Neural cell (in vitro differentiated cells): ENCODE measurements around the gene RNF187. TPM values are rescaled to one million over a fixed set of nuclear protein-coding genes. Genes with fewer than 3 reads are reported as not detected.

ENCODE experiments used
- H2AFZ ChIP-seq: fragments of 200-600, 300-800 bp; sonication (generic), shearing (Covaris generic); 2 replicates; pipeline ENCODE4 v1.6.0; 2014; ENCODE audit warnings: low read depth, mild to moderate bottlenecking, antibody characterized with exemption, low read length, moderate library complexity
- H3F3A ChIP-seq: fragments of 200-600 bp; shearing (Covaris generic); 2 replicates; pipeline ENCODE4 v1.6.1; 2016; ENCODE audit warnings: mild to moderate bottlenecking, moderate library complexity, mixed read lengths, antibody characterized with exemption, low read length; ENCODE audit not compliant: insufficient read depth, poor library complexity, severe bottlenecking
- H3K27ac ChIP-seq: fragments of 200-600, 300-800 bp; sonication (generic), shearing (Covaris generic); 2 replicates; pipeline ENCODE4 v1.5.1; 2014; ENCODE audit warnings: mild to moderate bottlenecking, low read length, moderate library complexity
- H3K27me3 ChIP-seq: fragments of 300-800, 200-600 bp; sonication (generic), shearing (Covaris generic); 2 replicates; pipeline ENCODE4 v1.6.0; 2014; ENCODE audit warnings: mild to moderate bottlenecking, low read depth, low read length, moderate library complexity; ENCODE audit not compliant: insufficient read depth
- H3K36me3 ChIP-seq: fragments of 300-800, 200-600 bp; sonication (generic), shearing (Covaris generic); 2 replicates; pipeline ENCODE4 v1.5.1; 2014; ENCODE audit warnings: mild to moderate bottlenecking, antibody characterized with exemption, low read length, moderate library complexity; ENCODE audit not compliant: insufficient read depth
- H3K4me2 ChIP-seq: fragments of 300-800, 200-600 bp; sonication (generic), shearing (Covaris generic); 2 replicates; pipeline ENCODE4 v1.6.0; 2014; ENCODE audit warnings: mild to moderate bottlenecking, low read length
- H3K4me3 ChIP-seq: fragments of 300-800, 200-600 bp; sonication (generic), shearing (Covaris generic); 2 replicates; pipeline ENCODE4 v1.5.1; 2014; ENCODE audit warnings: mild to moderate bottlenecking, low read length, moderate library complexity
- H3K79me2 ChIP-seq: fragments of 200-600 bp; shearing (Covaris generic); replicated peaks from 2 replicates; pipeline ENCODE4 v1.6.0; 2014; ENCODE audit warnings: mild to moderate bottlenecking, low read length, moderate library complexity; ENCODE audit not compliant: insufficient read depth
- H3K9ac ChIP-seq: fragments of 300-800, 200-600 bp; sonication (generic), shearing (Covaris generic); 2 replicates; pipeline ENCODE4 v1.6.1; 2016; ENCODE audit warnings: mild to moderate bottlenecking, low read length, mixed read lengths
- H3K9me2 ChIP-seq: fragments of 200-600 bp; shearing (Covaris generic); 2 replicates; pipeline ENCODE4 v1.6.1; 2016; ENCODE audit warnings: mild to moderate bottlenecking, low read length, mixed read lengths; ENCODE audit not compliant: insufficient read depth
- H3K9me3 ChIP-seq: fragments of 200-600, 300-800 bp; sonication (generic), shearing (Covaris generic); 2 replicates; pipeline ENCODE4 v1.6.1; 2016; ENCODE audit warnings: mild to moderate bottlenecking, mixed run types, low read length, moderate library complexity, mixed read lengths
- H4K20me1 ChIP-seq: fragments of 200-600 bp; shearing (Covaris generic); 2 replicates; pipeline ENCODE4 v1.6.1; 2016; ENCODE audit warnings: mild to moderate bottlenecking, mixed run types; ENCODE audit not compliant: insufficient read depth
- EP300 ChIP-seq: fragments of 450-650 bp; conservative IDR thresholded peaks from 2 replicates; pipeline ENCODE4 v1.6.1; 2014; ENCODE audit warnings: antibody characterized with exemption, mild to moderate bottlenecking, moderate library complexity; ENCODE audit not compliant: poor library complexity, severe bottlenecking
- EZH2 ChIP-seq: fragments of 200-600, 300-800 bp; shearing (Covaris generic), sonication (generic); IDR thresholded peaks from 2 replicates; pipeline ENCODE4 v1.6.1; 2014; ENCODE audit warnings: antibody characterized with exemption, low read length, borderline replicate concordance, mild to moderate bottlenecking; ENCODE audit not compliant: insufficient read depth, poor library complexity, severe bottlenecking
- MXI1 ChIP-seq: fragments of 450-650 bp; conservative IDR thresholded peaks from 2 replicates; pipeline ENCODE4 v1.6.1; 2014; ENCODE audit warnings: antibody characterized with exemption, mild to moderate bottlenecking; ENCODE audit not compliant: poor library complexity, severe bottlenecking
- POLR2AphosphoS5 ChIP-seq: IDR thresholded peaks from 2 replicates; pipeline ENCODE4 v1.6.1; 2012
- RAD21 ChIP-seq: fragments of 450-650 bp; conservative IDR thresholded peaks from 2 replicates; pipeline ENCODE4 v1.6.1; 2014; ENCODE audit warnings: antibody characterized with exemption, mild to moderate bottlenecking, moderate library complexity
- SMC3 ChIP-seq: fragments of 450-650 bp; conservative IDR thresholded peaks from 2 replicates; pipeline ENCODE4 v1.6.1; 2014; ENCODE audit warnings: antibody characterized with exemption, mild to moderate bottlenecking, moderate library complexity; ENCODE audit not compliant: poor library complexity
- TAF1 ChIP-seq: IDR thresholded peaks from 2 replicates; pipeline ENCODE4 v1.6.1; 2012; ENCODE audit warnings: low read depth
- polyA plus RNA-seq: library from polyadenylated mRNA; depleted of rRNA; stranded (reverse); fragments of >200 nt; gene quantifications from 2 replicates; pipeline ENCODE4 v1.2.3, GENCODE V29; 2014
- TF ChIP-seq, protein P1 (sequence below): fragments of 450-650 bp; IDR thresholded peaks from 2 replicates; pipeline ENCODE4 v1.5.1; 2014; ENCODE audit warnings: antibody characterized with exemption, mild to moderate bottlenecking, moderate library complexity; ENCODE audit not compliant: poor library complexity, severe bottlenecking
- TF ChIP-seq, protein P2 (sequence below): IDR thresholded peaks from 2 replicates; pipeline ENCODE4 v1.6.1; 2012; ENCODE audit warnings: borderline replicate concordance

The RNF187 gene
- polyA plus RNA-seq, 1 donor from 2014 or later = 73.6 TPM

DNA sequence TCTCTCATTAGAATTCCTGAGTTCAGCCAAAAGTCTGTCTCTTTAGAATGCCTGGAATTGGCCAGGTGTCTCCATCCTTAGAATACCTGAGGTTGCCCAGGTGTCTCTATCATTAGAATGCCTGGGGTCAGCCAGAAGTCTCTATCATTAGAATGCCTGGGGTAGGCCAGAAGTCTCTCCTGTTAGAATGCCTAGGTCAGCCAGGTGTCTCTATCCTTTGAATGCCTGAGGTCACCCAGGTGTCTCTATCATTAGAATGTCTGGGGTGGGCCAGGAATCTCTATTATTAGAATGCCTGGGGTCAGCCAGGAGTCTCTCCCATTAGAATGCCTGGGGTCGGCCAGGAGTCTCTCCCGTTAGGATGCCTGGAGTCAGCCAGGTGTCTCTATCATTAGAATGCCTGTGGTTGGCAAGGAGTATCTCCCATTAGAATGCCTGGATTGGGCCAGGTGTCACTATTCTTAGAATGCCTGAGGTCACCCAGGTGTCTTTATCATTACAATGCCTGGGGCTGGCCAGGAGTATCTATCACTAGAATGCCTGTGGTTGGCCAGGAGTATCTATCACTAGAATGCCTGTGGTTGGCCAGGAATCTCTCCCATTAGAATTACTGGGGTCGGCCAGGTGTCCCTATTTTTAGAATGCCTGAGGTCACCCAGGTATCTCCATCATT is 43.0 kb downstream of the RNF187 start:
- no peak overlapping the region for H3K9ac ChIP-seq

DNA sequence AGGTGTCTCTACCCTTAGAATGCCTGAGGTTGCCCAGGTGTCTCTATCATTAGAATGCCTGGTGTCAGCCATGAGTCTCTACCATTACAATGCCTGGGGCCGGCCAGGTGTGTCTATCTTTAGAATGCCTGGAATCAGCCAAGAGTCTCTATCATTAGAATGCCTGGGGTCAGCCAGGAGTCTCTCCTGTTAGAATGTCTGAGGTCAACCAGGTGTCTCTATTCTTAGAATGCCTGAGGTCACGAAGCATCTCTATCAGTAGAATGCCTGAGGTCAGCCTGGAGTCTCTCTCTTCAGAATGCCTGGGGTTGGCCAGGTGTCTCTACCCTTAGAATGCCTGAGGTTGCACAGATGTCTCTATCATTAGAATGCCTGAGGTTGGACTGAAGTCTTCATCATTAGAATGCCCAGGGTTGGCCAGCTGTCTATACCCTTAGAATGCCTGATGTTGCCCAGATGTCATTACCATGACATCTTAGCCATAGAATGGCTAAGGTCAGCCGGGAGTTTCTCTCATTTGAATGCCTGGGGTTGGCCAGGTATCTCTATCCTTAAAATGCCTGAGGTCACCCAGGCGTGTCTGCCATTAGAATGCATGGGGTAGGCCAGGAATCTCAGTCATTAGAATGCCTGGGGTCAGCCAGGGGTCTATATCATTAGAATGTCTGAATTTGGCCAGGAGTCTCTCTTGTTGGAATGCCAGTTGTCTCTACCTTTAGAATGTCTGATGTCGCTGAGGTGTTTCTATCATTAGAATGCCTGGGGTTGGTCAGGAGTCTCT is 44.0 kb downstream of the RNF187 start:
- no peak overlapping the region for H3K9ac ChIP-seq
- no peaks in the 10 kb centered on the region for H3K36me3 ChIP-seq
- no peak overlapping the region for H3K27ac ChIP-seq
- H3K4me3 ChIP-seq = no peak overlapping the region
- H4K20me1 ChIP-seq = no peaks in the 10 kb centered on the region
- H3K4me2 ChIP-seq = no peak overlapping the region
- H3K27me3 ChIP-seq = no peaks in the 10 kb centered on the region
- H3K9me3 ChIP-seq = peaks cover 4% of the 10 kb centered on the region
- no peaks in the 10 kb centered on the region for H3K79me2 ChIP-seq
- no peak overlapping the region for H2AFZ ChIP-seq
- no peaks in the 10 kb centered on the region for H3K9me2 ChIP-seq
- H3F3A ChIP-seq = no peaks in the 10 kb centered on the region
- TF ChIP-seq POLR2AphosphoS5 (no peak), MXI1 (no peak), RAD21 (no peak), EP300 (no peak), SMC3 (no peak), TAF1 (no peak), EZH2 (no peak)
- TF ChIP-seq, protein P1, sequence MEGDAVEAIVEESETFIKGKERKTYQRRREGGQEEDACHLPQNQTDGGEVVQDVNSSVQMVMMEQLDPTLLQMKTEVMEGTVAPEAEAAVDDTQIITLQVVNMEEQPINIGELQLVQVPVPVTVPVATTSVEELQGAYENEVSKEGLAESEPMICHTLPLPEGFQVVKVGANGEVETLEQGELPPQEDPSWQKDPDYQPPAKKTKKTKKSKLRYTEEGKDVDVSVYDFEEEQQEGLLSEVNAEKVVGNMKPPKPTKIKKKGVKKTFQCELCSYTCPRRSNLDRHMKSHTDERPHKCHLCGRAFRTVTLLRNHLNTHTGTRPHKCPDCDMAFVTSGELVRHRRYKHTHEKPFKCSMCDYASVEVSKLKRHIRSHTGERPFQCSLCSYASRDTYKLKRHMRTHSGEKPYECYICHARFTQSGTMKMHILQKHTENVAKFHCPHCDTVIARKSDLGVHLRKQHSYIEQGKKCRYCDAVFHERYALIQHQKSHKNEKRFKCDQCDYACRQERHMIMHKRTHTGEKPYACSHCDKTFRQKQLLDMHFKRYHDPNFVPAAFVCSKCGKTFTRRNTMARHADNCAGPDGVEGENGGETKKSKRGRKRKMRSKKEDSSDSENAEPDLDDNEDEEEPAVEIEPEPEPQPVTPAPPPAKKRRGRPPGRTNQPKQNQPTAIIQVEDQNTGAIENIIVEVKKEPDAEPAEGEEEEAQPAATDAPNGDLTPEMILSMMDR = no peak

More for the DNA sequence above, 43.0 kb downstream of the RNF187 start:
- TF ChIP-seq POLR2AphosphoS5 = no peak
- TF ChIP-seq EZH2 = no peak
- no peak for TF ChIP-seq MXI1
- TF ChIP-seq EP300 = no peak
- TF ChIP-seq, protein P1 = no peak
- TF ChIP-seq TAF1 = no peak
- no peak for TF ChIP-seq RAD21
- TF ChIP-seq, protein P2, sequence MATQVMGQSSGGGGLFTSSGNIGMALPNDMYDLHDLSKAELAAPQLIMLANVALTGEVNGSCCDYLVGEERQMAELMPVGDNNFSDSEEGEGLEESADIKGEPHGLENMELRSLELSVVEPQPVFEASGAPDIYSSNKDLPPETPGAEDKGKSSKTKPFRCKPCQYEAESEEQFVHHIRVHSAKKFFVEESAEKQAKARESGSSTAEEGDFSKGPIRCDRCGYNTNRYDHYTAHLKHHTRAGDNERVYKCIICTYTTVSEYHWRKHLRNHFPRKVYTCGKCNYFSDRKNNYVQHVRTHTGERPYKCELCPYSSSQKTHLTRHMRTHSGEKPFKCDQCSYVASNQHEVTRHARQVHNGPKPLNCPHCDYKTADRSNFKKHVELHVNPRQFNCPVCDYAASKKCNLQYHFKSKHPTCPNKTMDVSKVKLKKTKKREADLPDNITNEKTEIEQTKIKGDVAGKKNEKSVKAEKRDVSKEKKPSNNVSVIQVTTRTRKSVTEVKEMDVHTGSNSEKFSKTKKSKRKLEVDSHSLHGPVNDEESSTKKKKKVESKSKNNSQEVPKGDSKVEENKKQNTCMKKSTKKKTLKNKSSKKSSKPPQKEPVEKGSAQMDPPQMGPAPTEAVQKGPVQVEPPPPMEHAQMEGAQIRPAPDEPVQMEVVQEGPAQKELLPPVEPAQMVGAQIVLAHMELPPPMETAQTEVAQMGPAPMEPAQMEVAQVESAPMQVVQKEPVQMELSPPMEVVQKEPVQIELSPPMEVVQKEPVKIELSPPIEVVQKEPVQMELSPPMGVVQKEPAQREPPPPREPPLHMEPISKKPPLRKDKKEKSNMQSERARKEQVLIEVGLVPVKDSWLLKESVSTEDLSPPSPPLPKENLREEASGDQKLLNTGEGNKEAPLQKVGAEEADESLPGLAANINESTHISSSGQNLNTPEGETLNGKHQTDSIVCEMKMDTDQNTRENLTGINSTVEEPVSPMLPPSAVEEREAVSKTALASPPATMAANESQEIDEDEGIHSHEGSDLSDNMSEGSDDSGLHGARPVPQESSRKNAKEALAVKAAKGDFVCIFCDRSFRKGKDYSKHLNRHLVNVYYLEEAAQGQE = no peak
- no peak for TF ChIP-seq SMC3
- Histone ChIP-seq H3K9me3 (no peaks in the 10 kb centered on the region), H2AFZ (no peak overlapping the region), H3K27me3 (no peaks in the 10 kb centered on the region), H3K27ac (no peak overlapping the region), H4K20me1 (no peaks in the 10 kb centered on the region), H3F3A (no peaks in the 10 kb centered on the region), H3K4me2 (no peak overlapping the region), H3K36me3 (no peaks in the 10 kb centered on the region), H3K4me3 (no peak overlapping the region), H3K9me2 (no peaks in the 10 kb centered on the region), H3K79me2 (no peaks in the 10 kb centered on the region)
